H1 (cell line): ENCODE results near the gene MRPS5. TPM values are rescaled to one million over a fixed set of nuclear protein-coding genes. Genes with fewer than 3 reads are reported as not detected.

ENCODE experiments used
- polyA plus RNA-seq, 7 experiments: library from polyadenylated mRNA; depleted of rRNA in 3 of 7; stranded (reverse) in 5 of 7; unstranded in 2 of 7; fragments of >200 nt in 5 of 7; fragments of 200-250 nt in 2 of 7; gene quantifications; 1 replicate in 5 of 7; 2 replicates in 1 of 7; 4 replicates in 1 of 7; pipeline versions ENCODE4 v1.2.1 to v1.2.3, GENCODE V29; 2011 to 2013; ENCODE audit warnings: missing spikeins in 2 of 7, mixed read lengths in 2 of 7
- total RNA-seq: library from RNA; stranded (reverse); fragmentation: NEBNext Ultra II Directional; extraction: Animal tissue kit (Norgen Biotek cat#: 25700); gene quantifications from 2 replicates; pipeline ENCODE4 v1.2.1, GENCODE V29; 2021
- TF ChIP-seq, protein P1 (sequence below): fragments of 300-600 bp; sonication (generic); IDR thresholded peaks from 2 replicates; pipeline ENCODE4 v1.7.1; 2012; ENCODE audit warnings: low read length, moderate library complexity, mild to moderate bottlenecking, inconsistent platforms; ENCODE audit not compliant: insufficient replicate concordance

The MRPS5 gene
- total and polyA plus RNA-seq, 2 of the 8 experiments (the other 6 are each of a cell fraction or from before 2014, with no cell fraction given), result 36.7 to 53.0 TPM

DNA sequence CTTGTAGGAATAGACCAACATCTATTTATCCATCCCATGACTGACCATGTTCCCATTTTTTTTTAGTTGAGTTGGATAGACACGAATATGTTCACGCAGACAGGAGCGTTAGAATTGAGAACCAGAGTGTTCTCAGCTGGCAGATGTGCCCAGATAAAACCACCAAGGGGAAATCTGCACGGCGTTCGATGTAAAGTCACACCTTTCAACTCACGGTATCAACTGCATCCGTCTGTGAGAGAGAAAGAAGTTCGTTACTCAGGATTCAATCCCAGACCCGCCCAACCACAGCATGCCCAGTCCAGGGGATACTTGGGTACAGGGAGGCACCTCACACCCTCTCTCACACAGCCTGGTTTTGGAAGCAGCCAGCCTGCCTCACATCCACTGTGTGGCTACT lies 70.0 kb downstream of the MRPS5 start (continued):
- TF ChIP-seq, protein P1, sequence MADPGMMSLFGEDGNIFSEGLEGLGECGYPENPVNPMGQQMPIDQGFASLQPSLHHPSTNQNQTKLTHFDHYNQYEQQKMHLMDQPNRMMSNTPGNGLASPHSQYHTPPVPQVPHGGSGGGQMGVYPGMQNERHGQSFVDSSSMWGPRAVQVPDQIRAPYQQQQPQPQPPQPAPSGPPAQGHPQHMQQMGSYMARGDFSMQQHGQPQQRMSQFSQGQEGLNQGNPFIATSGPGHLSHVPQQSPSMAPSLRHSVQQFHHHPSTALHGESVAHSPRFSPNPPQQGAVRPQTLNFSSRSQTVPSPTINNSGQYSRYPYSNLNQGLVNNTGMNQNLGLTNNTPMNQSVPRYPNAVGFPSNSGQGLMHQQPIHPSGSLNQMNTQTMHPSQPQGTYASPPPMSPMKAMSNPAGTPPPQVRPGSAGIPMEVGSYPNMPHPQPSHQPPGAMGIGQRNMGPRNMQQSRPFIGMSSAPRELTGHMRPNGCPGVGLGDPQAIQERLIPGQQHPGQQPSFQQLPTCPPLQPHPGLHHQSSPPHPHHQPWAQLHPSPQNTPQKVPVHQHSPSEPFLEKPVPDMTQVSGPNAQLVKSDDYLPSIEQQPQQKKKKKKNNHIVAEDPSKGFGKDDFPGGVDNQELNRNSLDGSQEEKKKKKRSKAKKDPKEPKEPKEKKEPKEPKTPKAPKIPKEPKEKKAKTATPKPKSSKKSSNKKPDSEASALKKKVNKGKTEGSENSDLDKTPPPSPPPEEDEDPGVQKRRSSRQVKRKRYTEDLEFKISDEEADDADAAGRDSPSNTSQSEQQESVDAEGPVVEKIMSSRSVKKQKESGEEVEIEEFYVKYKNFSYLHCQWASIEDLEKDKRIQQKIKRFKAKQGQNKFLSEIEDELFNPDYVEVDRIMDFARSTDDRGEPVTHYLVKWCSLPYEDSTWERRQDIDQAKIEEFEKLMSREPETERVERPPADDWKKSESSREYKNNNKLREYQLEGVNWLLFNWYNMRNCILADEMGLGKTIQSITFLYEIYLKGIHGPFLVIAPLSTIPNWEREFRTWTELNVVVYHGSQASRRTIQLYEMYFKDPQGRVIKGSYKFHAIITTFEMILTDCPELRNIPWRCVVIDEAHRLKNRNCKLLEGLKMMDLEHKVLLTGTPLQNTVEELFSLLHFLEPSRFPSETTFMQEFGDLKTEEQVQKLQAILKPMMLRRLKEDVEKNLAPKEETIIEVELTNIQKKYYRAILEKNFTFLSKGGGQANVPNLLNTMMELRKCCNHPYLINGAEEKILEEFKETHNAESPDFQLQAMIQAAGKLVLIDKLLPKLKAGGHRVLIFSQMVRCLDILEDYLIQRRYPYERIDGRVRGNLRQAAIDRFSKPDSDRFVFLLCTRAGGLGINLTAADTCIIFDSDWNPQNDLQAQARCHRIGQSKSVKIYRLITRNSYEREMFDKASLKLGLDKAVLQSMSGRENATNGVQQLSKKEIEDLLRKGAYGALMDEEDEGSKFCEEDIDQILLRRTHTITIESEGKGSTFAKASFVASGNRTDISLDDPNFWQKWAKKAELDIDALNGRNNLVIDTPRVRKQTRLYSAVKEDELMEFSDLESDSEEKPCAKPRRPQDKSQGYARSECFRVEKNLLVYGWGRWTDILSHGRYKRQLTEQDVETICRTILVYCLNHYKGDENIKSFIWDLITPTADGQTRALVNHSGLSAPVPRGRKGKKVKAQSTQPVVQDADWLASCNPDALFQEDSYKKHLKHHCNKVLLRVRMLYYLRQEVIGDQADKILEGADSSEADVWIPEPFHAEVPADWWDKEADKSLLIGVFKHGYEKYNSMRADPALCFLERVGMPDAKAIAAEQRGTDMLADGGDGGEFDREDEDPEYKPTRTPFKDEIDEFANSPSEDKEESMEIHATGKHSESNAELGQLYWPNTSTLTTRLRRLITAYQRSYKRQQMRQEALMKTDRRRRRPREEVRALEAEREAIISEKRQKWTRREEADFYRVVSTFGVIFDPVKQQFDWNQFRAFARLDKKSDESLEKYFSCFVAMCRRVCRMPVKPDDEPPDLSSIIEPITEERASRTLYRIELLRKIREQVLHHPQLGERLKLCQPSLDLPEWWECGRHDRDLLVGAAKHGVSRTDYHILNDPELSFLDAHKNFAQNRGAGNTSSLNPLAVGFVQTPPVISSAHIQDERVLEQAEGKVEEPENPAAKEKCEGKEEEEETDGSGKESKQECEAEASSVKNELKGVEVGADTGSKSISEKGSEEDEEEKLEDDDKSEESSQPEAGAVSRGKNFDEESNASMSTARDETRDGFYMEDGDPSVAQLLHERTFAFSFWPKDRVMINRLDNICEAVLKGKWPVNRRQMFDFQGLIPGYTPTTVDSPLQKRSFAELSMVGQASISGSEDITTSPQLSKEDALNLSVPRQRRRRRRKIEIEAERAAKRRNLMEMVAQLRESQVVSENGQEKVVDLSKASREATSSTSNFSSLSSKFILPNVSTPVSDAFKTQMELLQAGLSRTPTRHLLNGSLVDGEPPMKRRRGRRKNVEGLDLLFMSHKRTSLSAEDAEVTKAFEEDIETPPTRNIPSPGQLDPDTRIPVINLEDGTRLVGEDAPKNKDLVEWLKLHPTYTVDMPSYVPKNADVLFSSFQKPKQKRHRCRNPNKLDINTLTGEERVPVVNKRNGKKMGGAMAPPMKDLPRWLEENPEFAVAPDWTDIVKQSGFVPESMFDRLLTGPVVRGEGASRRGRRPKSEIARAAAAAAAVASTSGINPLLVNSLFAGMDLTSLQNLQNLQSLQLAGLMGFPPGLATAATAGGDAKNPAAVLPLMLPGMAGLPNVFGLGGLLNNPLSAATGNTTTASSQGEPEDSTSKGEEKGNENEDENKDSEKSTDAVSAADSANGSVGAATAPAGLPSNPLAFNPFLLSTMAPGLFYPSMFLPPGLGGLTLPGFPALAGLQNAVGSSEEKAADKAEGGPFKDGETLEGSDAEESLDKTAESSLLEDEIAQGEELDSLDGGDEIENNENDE, result no peak
